Suppressor macrophage treated with lipopolysaccharide for 1 hour (primary cell): ENCODE data around the gene EVI5.
A peak's percentile ranks its signal among the peaks of the same experiment; 100 is the strongest.

ENCODE experiments used
- DNase-seq, 3 donors: peaks; one replicate each; pipeline ENCODE4 v3.0.0-alpha.2; 2020 to 2022

Gene EVI5

DNA sequence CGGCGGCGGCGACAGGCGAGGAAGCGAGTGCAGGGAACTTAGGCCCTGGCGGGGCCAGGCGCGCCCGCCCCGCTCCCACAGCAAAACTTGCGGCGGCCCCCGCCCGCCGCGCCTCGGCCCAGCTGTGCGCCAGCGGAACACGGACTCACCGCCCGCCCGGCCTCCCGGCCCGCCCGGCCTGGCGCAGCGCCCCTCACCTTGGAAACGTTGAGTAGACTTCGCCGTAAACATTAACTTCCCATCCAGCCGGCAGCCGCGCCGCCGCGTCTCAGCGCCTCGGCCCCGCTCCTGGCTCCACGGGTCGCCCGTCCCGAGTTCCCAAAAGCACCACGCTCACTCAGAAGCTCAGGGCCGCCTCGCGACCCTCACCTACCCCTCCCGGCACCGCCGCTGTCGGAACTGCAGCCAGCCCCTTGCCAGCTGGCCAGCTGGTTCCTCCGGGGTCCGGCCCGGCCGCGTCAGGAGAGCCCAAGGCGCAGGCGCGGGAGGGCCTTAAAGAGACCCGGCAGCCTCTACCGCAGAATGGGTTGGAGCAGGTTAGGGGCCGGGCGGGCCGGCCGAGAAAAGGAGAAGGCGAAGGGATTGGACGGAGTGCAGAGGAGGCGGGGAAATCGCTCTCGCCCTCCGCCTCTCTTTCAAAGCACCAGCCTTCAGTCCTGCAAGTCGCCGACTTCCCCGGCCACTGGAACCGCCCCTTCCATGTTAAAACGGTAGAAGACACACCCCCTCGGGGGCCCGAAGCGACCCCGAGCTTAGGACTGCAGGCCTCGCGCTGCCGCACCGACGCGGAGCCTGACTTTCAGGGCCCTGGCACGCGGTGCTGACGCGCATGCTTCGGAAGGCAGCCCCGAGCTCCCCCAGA lies at the start of gene EVI5:
TSS of gene EVI5 (minus strand) at position 470 of the 862 bp plus-strand sequence. CDS start 48,562 bp downstream, outside the sequence.
- peak; percentile 97 to 98 (median 98) for DNase-seq

DNA sequence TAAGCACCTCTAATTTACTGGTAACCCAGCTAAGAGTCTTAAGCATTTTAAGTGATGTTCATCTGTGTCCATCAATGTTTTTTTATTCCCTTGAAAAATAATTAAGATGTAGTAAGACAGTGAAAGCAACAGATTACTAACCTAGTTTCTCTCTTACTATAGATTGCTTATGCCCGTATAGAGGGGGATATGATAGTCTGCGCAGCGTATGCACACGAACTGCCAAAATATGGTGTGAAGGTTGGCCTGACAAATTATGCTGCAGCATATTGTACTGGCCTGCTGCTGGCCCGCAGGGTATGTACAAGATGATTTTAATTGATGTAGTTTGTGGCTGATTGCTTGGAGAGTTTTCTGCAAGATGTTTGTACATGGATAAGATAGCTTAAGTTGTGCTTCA lies 49.7 kb upstream of the EVI5 start:
- DNase-seq = no peak

DNA sequence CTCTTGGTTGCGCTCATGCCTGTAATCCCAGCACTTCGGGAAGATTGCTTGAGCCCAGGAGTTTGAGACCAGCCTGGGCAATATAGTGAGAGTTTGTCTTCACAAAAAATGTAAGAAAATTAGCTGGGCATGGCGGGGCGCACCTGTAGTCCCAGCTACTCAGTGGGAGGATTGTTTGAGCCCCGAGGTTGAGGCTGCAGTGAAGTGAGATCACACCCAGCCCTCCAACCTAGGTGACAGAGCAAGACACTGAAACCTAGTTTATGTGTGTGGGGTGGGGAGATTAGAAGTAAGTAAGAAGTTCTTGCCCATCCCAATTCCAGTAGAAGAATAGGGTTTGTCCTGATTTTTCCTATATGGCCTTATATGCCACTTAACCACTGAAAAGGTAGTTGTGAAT lies 48.9 kb upstream of the EVI5 start:
- DNase-seq = no peak

DNA sequence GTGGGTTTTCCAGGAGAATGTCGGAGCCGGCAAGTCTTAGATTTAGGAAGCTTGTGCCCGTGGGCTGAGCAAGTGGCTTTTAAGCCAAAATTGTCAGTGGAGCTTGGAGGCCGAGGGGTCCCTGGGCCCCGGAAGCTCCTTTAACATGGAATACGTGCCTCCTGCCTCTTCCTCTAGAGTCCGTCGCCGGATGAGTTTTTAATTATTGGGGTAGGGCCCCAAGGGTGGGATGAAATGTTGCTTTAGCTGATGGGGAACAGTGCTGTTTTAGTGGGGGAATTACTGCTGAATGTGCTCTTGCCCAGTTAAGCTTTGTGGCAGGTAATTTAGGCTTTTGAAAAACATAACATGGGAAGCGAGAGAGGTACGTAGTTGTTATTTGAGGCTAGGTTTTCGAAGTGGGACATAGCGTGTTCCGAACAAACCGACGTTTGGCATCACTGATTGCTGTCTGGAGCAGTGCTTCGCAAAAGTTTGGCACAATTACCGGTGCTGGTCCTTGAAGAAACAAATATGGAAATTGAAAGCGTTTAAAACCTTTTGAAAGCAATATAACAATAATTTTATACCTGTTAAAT lies 47.7 kb upstream of the EVI5 start:
- DNase-seq = peak in 1 of 3 donors; percentile 27

DNA sequence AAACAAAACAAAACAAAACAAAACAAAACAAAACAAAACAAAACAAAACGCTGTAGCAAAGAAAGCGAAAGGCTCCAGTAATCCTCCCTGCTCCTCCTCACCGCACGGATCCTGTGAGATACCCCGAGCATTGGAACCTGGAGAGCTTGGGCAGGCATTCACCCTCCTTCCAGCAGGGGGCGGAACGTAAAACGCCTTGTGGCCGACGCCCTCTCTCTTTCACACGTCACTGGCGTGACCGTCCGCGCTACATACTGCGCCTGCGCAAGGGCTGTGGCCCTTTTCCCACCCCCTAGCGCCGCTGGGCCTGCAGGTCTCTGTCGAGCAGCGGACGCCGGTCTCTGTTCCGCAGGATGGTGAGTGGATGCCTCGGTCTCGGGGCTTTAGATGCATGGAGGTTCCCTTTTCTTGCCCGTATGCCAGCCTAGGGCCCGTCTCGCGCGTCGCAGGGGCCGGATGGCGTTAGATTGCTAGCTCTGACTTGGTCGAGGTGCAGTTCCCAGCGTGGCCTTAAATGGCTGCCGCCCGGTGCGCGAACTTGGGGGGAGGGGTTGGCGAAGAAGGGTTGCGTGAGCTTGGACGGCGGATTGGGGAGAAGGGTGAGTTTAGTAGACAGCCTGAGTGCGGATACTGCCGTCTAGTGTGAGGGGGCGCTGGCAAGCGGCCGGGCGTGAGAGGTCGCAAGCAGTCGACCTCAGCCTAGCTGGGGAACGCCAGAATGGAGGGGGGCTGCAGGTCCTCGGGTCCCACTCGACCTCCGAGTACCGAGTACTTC lies 47.0 kb upstream of the EVI5 start, which contains the start of gene RPL5:
TSS of gene RPL5 (plus strand) at position 279 of the 775 bp plus-strand sequence. CDS start at position 354, 75 bp downstream.
- peak; percentile 99 to 100 (median 99) for DNase-seq

DNA sequence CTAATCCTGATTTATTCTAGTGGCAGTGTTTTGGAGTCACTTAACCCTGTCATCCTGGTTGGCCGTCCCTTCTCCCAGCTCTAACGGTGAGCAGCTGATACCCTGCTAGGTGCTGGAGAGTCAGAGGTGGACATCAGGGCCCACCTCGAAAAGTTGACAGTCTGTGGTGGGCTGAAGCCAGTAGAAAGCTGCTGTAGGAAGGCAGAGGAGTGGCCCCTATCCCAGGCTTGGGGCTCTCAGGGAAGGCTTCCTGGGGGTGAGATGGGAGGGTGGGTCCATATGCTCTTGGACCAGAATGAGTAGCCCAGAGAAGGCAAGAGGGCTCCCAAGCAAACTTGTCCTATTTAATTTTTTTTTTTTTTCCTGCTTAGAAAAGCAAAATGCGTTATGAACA lies 46.5 kb upstream of the EVI5 start:
- DNase-seq = no peak

DNA sequence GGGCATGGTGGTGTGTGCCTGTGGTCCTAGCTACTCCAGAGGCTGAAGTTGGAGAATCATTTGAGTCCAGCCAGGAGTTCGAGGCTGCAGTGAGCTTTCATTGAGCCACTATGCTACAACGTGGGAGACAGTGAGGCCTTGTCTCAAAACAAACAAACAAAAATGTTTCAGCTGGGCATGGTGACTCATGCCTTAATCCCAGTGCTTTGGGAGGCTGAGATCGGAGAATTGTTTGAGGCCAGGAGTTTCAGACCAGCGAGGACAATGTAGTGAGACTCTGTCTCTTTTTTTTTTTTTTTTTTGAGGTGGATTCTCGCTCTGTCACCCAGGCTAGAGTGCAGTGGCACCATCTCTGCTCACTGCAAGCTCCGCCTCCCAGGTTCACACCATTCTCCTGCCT lies 41.9 kb upstream of the EVI5 start:
- no peak for DNase-seq

DNA sequence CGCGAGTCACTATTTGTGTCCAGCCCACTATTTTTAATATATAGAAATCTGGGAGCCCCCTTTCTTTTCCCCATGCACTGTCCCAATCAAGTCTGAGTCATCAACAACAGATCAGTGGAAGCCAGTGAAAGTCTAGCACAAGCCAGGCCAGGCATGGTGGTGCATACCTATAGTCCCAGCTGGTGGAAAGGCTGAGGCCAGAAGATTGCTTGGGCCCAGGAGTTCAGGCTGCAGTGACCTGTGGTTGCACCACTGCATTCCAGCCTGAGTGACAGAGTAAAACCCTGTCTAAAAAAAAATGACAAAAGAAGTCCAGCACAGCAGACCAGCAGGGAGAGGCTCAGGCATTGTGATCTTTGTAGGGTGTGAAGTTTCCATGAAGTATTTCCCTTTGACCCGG lies 38.0 kb upstream of the EVI5 start:
- peak; percentile 56 to 72 (median 60) for DNase-seq

DNA sequence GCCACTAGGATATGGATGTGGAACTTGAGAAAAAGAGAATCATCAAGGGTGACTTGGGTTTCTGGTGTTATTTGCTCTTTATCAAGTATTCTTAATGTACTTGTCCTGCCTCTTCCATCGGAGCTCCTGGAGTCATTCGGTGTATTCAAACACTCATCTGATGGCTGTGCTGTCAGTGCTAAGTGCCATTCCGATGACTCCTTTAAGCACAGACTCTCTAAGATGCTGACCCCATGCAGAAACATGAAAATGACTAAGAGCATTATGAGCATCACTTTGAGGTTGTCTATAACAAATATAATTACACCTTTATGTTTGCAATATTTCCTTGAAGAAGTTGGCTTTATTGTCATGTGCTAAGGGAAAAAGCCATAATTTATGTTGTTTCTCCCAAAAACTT lies 35.6 kb upstream of the EVI5 start:
- no peak for DNase-seq

DNA sequence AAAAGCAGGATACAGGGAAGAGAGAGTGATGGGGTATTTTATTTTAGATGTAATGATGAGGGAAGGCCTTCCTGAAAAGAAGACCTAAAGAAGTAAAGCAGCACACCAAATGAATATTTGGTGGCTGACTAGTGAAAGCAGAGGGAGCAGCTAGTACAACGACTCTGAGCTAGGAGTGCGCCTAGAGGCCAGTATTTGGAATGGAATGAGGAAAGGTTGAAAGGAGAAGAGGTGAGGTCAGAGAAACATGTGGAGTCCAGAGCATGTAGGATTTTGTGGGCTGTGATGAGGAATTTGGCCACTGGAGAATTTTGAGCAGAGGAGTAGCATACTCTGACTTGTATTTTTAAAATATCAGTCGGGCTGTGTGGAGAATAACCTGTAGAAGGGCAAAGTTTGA lies 35.1 kb upstream of the EVI5 start:
- DNase-seq = no peak

DNA sequence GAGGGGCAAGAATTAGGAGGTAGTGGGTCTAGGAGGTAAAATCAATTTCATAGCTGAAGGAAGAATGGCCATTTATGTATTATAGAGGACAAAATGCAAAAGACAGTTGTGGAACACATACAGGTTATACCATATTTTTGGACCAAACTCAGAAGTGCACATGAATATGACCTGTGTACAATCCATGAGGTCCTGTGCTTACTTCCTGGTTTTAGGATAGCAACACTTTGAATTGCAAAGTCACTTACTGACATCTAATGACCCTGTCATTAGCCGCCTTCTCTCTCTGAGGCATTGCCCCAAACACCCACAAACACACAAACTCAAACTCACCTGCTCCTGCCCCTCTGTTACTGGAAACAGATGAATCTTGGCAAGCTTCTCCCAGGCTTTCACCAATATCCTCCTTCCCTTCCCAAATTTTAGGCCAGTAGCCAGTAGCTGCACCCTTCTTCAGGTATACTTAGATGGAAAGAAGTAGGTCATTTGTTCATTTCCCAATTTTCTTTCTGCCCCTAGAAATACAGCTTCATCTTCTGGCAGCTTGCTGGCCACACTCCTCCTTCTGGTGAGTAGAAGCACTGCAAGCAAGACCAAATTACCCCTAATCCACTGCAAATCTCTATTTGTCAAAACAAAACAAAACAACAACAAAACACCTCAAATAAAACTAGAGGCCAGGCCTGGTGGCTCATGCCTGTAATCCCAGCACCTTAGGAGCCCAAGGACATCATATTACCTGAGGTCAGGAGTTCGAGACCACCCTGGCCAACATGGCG lies 33.3 kb upstream of the EVI5 start:
- peak; percentile 59 to 73 (median 60) for DNase-seq

DNA sequence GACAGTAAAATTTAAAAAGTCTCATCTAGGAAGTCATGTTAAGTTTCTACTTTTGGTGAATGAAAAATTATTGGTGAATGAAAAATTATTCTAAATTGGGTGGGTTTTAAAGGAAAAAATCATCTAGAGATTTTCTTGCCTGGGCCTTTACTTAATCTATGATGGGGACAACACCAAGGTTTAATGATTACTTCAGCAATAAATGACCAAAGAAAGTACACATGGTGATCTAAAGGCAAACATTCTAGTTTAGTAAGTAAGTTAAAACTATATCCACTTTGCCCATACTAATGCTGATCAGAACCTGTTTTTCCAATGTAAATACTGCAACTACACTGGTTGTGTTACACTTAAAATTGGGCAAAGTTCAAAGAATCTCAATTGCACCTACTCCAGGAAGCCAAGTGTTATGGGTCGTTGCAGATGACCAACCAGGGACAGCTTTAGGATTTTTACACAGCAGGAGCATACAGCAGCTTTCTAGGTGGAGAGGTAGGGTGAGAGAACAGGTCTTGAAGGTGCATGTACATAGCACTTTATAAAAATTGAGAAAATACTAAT lies 32.3 kb upstream of the EVI5 start:
- DNase-seq = no peak

DNA sequence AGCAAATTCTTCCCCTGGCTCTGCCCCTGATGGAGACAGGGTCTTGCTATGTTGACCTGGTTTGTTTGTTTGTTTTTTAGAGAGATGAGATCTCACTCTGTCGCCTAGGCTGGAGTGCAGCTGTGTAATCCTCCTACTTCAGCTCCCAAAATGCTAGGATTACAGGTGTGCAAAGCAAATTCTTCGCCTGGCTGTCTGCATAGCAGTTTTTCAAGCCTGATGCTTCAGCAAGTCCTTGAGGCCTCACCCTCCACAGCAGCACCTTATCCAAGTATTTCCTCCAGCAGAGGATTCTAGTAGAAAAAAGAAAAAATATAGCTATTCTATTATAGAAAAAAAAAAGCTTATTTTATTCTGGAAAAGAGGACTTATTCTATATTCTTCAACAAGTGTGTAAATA lies 31.8 kb upstream of the EVI5 start:
- DNase-seq = no peak

DNA sequence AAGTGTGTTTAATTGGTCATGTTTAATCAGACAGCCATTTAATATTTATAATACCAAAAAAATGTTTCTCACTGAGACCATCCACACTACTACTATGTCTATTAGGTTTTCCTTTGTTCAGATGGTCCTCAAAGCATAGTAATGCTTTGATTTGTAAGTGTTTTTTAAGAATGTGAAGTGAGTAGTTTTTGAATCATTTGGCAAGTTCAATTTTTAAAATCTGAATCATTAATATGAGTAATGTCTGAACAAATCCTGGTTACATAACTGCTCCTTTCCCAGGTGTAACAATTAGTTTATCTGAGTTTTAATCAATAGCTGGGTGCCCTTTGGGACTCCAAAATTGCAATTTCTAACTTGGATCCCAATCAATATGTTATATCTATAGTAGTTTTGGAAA lies 23.5 kb upstream of the EVI5 start:
- no peak for DNase-seq

DNA sequence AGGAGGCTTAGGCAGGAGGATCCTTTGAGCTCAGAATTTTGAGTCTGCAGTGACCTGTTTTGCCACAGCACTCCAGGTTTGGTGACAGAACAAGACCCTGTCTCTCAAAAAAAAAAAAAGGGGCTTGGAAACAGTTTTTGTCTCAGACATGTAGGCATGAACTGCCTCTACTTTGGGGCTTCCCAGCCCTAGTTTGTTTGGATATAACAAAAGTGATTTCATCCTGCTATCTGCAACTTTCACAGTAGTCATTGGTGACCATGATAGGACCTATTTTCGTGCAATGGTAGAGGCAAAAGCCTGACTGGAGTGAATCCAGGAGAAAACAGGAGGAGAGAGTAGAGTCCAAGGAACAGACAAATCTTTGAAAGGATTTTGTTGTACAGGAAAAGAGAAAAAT lies 20.3 kb upstream of the EVI5 start:
- no peak for DNase-seq

DNA sequence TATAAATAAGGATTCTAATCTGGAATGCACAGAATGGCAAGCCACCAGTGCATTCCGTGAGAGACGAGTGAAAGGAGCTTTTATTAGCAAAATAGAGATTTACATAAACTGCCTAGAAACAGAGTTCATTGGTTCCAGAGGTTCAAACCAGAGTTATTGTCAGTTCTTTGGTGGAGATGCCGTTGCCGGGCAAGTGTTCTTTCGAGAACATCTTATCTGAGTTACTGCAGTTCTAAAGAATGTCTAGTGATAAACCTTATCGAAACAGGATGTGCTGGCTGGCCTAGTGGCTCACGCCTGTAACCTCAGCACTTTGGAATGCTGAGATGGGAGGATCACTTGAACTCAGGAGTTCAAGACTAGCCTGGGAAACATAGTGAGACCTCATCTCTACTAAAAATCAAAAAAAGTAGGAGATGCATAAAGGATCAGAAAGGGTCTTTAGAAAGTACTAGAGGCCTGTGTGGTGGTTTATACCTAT lies 19.9 kb upstream of the EVI5 start:
- DNase-seq = peak; percentile 33 to 55 (median 41)

DNA sequence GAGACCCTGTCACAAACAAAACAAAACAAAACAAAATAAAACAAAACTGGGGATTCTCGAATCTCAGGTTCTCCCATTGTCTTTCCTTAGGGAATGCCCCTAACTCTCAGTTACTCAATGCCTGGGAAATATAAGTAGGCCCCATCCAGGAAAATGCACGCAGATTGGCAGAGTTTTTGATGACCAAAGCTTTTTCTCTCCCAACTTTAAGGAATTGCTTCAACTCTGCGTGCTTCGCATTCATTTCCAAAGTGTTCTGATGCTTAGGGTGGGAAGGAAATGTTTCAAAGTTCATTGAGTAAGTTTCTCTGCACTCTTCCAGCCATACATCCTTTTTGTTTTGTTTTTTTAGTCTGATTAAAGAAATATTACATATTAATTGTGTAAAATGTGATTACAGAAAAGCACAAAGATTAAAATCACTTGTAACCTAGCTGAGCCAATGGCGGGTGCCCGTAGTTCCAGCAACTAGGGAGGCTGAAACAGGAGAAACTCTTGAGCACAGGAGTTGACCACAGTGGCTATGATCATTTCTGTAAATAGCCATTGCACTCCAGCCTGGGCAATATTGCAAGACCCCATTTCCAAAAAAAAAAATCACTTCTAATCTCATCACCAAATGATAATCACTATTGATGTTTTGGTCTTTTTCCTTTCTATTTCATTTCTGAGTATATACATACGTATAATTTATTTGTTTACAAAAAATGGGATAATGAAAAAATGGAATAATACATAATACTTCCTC lies 18.4 kb upstream of the EVI5 start:
- DNase-seq = no peak

DNA sequence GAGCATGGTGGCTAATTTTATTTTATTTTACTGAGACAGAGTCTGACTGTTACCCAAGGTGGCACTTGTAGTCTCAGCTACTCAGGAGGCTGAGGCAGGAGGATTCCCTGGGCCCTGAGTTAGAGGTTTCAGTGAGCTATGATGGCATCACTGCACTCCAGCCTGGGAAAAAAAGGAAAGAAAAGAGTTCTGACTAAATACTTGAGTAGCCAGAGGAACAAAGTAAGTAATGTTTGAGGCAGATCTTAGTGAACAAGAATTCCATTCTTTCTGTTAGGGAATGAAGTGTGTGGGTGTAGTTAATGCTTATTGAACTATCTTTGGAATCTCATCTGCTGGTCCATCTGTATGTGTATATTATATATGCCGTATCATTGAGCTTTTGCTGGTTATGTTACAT lies 13.1 kb upstream of the EVI5 start:
- no peak for DNase-seq

DNA sequence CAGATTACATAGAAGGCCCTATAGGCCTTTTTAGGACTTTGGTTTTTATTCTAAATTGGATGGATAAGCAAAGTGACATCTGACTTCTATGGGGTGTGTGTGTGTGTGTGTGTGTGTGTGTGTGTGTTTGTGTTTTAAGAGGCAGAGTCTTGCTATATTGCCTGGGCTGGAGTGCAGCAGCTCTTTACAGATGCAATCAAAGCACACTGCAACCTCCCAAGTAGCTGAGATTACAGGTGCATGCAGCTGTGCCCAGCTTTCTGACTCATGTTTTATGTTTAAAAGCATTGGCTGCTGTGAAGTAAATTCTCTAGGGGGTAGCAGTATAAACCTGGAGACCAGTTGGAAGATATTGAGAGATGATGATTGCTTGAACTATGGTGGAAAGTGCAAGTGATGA lies 12.4 kb upstream of the EVI5 start:
- no peak for DNase-seq

DNA sequence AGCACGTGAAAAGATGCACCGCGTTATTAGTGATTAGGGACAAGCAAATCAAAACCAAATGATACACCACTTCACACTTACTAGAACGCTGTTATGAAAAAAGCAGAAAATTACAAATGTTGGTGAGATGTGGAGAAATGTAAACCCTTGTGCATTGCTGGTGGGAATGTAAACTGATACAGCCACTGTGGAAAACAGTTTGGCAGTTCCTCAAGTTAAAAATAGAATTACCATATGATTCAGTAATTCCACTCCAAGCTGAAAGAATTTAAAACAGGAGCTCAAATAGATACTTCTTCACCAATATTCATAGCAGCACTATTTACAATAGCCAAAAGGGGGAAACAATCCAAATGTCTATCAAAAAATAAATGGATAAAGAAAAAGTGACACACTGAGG lies 10.3 kb upstream of the EVI5 start:
- peak in 1 of 3 donors; percentile 24 for DNase-seq

DNA sequence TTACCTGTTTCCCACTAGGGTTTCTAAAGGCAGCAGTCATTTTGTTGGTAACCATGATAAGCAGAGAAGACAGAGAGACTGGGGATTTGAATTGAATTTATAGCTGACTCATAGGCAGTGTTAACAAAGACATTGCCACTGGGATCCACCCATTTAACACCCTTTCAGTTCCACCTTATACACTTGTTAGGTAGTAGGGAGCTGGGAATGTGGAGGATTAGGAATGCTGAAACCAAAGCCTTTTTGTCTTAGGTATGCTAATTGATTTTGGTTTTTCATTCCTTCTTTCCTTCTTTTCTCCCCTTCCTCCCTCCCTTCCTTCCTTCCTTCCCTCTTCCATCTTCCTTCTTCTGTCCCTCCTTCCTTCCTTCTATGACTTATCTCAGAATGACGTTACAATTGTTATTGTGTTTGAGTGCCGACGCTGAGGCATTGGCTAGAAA lies 7.5 kb upstream of the EVI5 start:
- no peak for DNase-seq
